Measurements from ENCODE around the gene DMKN.
"Not testable (repeated sequence)": the region's sequence is repeated elsewhere in the genome, so short reads cannot be mapped to it uniquely, and the experiment has no call there.

DMKN gene

DNA sequence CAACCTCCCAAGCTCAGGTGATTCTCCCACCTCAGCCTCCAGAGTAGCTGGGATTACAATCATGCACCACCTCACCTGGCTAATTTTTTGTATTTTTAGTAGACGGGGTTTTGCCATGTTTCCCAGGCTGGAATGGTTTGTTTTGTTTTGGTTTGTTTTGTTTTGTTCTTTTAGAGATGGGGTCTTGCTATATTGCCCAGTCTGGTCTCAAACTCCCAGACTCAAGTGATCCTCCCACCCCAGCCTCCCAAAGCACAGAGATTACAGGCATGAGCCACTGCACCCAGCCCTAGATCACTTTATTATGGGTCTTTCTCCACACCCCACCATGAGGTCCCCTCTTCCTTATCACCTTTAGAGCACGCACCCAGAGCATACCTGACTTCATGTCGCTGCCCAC lies 15.2 kb downstream of the DMKN start:
- ATAC-seq: no peak
- DNase-seq: no peak
- no peak overlapping the region for H3K4me3 Mint-ChIP-seq
- no peaks in the 10 kb centered on the region for H3K9me3 Mint-ChIP-seq
- H3K27me3 Mint-ChIP-seq: peaks cover 17% of the 10 kb centered on the region
- peak overlapping the region in 1 of 2 donors; percentile 27 for H3K27ac Mint-ChIP-seq
- peaks cover 11% of the 10 kb centered on the region for H3K4me1 Mint-ChIP-seq

DNA sequence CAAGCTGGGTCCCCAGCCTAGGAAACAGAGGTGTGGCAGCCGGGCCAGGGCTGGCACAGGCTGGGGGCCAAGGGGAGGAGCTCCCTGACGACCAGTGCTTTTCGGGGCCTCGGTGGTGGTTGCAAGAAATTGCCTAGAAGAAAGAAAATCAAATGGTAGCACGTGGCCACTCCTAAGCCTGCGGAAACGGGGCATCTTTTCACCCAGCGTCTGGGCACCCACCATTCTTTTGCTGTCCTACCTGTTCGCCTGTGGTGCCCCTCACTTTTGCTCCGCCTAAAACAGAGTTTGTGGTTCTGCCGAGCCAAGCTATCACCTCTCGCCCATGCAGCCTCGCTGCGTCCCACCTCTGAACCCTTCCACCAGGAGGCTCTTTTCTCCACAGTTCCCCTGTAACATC lies 16.0 kb downstream of the DMKN start:
- Mint-ChIP-seq H3K4me3 (no peak overlapping the region), H3K27me3 (peaks cover 11% of the 10 kb centered on the region), H3K27ac (no peak overlapping the region), H3K4me1 (peaks cover 11% of the 10 kb centered on the region), H3K9me3 (no peaks in the 10 kb centered on the region)
- DNase-seq (no peak), ATAC-seq (no peak)

DNA sequence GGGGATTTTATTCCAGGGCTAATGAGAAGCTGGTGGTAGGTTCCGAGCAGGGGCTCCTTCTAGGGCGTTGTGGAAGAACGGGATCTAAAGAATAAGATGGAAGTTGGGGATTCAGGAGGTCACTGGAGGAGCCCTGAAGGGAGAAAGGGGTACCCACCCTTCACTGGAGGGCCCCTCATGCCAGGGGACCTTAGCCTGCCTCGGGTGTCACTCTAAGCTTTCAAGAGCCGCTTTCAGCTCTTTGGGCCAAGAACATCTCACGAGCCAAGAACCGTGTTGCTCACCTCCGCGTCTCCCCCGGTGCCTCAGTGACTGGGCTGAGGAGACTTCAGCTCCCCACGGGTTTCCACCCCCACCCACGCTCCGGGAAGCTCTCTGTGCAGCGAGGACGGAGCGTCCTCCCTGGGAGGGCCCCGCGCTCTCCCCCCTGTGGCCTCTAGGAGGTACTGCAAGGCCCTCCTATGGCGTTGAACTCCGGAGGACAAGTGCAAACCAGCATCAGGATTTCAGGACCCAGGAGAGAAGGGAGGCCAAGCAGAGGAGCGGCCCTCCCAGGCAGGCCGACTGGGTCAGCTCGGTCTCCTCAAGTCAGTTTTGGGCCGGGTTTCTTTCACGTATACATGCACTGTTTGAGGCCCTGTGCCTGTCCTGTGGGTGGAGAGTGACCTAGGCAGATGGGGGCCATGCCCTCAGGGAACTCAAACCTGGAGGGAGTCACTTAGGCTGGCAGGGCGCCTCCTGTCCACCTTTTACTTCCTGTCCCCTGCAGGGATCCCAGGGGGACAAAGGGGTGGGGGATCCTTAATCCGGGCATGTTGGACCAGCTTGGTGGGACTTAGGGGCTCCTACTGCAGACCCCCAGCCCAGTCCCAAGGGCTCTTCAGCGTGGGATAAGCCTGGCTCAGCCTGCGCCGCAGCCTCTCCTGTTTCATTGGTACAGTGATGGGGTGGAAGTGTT lies 18.1 kb downstream of the DMKN start:
- peaks cover 11% of the 10 kb centered on the region for H3K4me1 Mint-ChIP-seq
- DNase-seq (peak; percentile 67 to 76), ATAC-seq (peak; percentile 92)
- H3K27me3 Mint-ChIP-seq: peaks cover 12% of the 10 kb centered on the region
- peak overlapping the region; percentile 34 to 55 for H3K4me3 Mint-ChIP-seq
- no peaks in the 10 kb centered on the region for H3K9me3 Mint-ChIP-seq
- H3K27ac Mint-ChIP-seq: peak overlapping the region in 1 of 2 donors; percentile 86

DNA sequence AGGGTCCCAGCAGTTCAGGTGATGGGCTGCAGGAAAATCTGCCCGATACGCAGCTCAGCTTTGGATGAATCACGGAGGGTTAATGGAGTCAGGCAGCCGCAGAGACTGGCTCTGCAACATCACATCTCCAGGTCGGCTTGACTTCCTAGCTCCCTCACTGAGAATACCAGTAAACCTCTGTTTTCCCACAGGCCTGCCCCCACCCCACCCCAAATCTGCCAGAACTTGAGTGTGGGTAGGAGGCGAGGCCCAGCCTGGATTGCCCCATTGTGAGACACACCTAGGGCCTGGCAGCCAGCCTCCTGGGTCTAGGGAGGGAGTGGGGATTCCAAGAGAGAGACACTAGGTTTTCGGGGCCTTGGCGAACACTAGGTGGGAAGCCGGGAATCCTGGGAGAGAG lies 19.5 kb downstream of the DMKN start:
- peaks cover 11% of the 10 kb centered on the region for H3K4me1 Mint-ChIP-seq
- no peak overlapping the region for H3K27ac Mint-ChIP-seq
- no peak for ATAC-seq
- H3K4me3 Mint-ChIP-seq: no peak overlapping the region
- H3K9me3 Mint-ChIP-seq: no peaks in the 10 kb centered on the region
- DNase-seq: no peak
- H3K27me3 Mint-ChIP-seq: peaks cover 26% of the 10 kb centered on the region

DNA sequence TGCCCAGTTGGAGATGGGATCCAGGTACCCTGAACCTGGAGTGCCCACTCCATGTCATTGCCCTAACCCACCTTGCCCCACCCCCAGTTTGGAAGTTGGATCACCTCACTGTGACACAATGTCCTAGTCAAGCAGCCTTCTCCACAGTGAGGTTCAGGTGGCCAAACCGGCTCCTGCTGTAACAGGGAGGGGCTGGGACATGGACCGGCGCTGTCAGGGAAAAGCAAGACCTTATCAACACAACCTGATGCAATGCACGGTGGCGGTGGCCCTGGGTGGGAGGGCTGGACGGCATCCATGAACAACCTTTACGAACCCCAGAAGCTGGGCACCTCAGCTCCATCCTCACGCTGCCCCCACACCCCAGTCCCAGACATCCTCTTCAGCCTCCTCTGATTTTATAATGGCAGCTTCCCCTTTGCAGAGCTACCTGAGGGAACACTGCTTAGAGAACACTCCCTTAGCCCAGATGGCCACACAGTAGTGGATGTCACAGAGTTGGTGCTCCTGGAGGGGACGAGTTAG lies 21.6 kb downstream of the DMKN start:
- ATAC-seq (no peak), DNase-seq (no peak)
- Mint-ChIP-seq H3K27me3 (peaks cover 36% of the 10 kb centered on the region), H3K4me3 (no peak overlapping the region), H3K4me1 (peaks cover 22% of the 10 kb centered on the region), H3K9me3 (no peaks in the 10 kb centered on the region), H3K27ac (no peak overlapping the region)

DNA sequence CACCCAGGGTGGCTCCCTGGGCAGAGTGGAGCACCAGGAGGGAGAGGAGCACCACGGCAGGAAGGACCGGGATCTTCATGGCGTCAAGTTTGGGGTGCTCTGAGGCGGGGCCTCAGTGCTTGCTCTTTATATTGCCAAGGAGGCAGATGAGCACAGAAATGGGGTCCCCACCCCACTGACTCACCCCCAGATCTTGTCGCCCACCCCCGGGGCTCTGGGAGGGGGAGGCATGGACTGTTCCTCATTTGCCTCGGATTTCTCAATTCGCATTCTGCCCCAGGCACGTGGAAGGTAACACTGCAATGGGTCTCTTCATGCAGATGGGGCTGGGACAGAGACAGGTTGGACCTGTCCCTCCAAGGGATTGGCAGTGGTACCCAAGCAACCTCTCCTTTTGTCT lies 23.1 kb downstream of the DMKN start, which contains the start of gene KRTDAP:
KRTDAP (minus strand) TSS at position 101 of the 400 bp plus-strand sequence; CDS start at position 79, 22 bp downstream.
- no peak within 1 kb of the TSS for H3K4me3 Mint-ChIP-seq
- no peak for DNase-seq

DNA sequence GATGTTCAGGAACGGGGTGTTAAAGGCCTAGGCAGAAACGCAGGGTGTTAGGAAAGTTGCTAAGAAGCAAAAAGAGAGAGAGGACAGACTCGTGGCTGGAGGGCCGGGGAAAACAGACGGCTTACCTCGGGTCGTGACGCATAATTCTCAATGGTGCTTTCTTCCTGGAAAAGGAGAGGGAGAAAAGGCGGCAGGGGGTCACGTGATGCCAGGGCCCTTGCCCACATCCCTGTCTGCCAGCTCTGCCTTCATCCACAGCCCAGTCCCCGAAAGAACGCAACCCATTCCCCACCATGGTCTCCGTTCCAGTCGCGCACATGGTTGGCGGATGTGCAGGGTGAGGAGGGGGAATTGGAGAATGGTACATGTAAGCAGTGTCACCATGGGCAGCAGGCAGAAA lies 24.8 kb downstream of the DMKN start:
- DNase-seq (no peak), ATAC-seq (no peak)
- Mint-ChIP-seq H3K9me3 (no peaks in the 10 kb centered on the region), H3K27ac (no peak overlapping the region), H3K27me3 (peaks cover 40% of the 10 kb centered on the region), H3K4me3 (no peak overlapping the region), H3K4me1 (peaks cover 20% of the 10 kb centered on the region)

More for the DNA sequence above, 23.1 kb downstream of the DMKN start, which contains the start of gene KRTDAP:
- Mint-ChIP-seq H3K9me3 (no peaks in the 10 kb centered on the region), H3K27ac (peak within 1 kb of the TSS in 1 of 2 donors; percentile 83), H3K4me1 (peaks cover 18% of the 10 kb centered on the region), H3K27me3 (peaks cover 47% of the 10 kb centered on the region)
- ATAC-seq: no peak

DNA sequence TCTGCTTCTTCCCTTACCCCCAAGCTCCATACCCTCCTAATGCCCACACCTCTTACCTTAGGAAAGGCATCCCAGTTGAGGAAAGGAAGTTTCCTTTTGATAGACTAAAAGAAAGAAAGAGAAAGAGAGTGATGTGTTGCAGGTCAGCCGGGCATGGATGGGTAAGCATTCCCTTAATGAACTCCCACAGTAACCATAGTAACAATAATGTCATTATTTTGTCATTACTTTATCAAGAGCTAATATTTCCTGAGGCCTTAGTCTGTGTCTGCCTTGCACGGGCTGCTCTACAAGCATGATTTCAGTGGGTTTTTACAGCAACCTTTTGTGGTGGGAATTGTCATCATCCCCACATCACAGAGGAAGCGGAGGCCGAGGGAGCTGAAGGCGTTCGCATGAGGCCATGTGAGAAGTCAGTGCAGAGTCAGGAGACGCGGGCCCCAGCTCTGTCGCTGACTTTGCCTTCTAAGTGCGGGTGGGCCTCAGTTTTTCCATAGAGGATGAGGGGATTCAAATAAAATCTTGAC lies 25.7 kb downstream of the DMKN start:
- no peaks in the 10 kb centered on the region for H3K9me3 Mint-ChIP-seq
- H3K27me3 Mint-ChIP-seq: peaks cover 36% of the 10 kb centered on the region

DNA sequence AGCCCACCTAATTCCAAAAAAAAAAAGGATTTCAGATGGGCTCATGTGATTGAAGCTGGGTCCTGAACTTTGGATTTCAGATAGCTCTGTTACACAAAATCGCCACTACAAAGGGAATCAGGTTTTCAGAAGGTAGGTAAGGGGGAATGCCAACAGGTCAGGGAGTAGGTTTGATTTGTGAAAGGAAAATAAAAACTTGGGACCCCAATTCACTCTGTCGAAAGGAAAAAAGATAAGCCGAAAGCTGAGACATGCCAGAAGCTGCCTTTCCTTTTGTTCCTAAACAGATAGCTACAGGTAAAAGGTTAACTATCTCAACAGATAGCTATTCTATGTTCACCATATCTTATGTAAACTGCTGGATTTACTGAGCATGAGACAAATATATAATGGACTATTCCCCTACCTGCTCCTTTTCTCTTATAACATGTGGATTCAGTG lies 27.2 kb downstream of the DMKN start:
- Mint-ChIP-seq H3K27me3 (peaks cover 36% of the 10 kb centered on the region), H3K4me1 (peaks cover 20% of the 10 kb centered on the region), H3K4me3 (no peak overlapping the region), H3K9me3 (no peaks in the 10 kb centered on the region), H3K27ac (no peak overlapping the region)
- ATAC-seq: no peak
- no peak for DNase-seq

More for the DNA sequence above, 25.7 kb downstream of the DMKN start:
- Mint-ChIP-seq H3K27ac (no peak overlapping the region), H3K4me3 (no peak overlapping the region), H3K4me1 (peaks cover 20% of the 10 kb centered on the region)
- ATAC-seq (peak; percentile 54), DNase-seq (peak in 1 of 2 donors; percentile 20)

DNA sequence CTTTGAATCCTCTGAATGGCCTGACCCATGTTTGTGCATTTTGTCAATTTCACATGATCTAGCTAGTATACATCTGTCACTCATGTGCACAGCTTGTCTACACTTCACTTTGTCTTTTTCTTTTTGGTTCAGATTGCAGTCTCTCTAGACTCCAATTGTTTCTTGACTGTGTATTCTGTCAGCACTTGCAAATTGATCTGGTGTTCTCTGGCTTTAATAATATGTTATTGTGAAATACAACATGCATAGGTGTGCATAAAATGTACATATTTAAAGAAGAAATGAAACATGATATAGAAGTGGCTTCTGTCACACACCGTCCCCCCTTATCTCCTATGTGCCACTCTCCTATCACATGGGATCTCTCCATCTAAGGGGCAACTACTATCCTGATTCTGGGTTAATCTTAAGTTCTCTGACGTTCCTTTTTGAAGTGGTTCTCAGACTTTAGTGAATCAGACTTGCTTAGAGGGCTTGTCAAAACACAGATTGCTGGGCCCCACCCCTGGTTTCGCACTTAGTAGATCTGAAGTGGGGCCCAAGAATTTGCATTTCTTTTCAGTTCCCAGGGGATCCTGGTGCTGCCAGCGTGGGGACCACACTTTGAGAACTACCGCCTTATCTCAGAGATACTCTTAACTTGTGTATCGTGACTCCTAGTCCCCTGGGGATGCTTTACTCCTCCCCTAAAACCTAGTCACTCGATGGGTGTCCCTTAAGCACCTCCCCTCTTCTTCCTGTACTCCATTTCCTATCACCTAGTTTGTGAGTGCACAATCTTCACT lies 29.0 kb downstream of the DMKN start:
- H3K4me3 Mint-ChIP-seq: no peak overlapping the region
- no peak for ATAC-seq

DNA sequence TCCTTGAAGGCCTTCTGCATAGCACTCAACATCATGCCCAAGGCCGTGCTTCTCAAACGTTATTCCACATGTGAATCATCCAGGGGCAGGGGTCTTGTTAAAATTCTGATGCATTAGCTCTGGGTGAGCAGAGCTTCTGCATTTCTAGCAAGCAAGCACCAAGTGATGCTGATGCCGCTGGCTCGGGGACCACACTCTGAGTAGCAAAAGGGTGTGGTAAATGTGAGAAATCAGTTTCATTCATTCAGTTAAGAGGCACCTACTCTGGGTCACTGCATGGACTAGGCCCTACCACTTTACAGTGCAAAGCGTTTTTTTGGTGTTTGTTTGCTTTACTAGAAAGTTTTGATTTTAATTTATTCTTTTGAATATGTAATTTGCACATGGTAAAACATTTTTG lies 30.4 kb downstream of the DMKN start:
- Mint-ChIP-seq H3K4me3 (no peak overlapping the region), H3K27me3 (peaks cover 20% of the 10 kb centered on the region), H3K9me3 (no peaks in the 10 kb centered on the region), H3K27ac (no peak overlapping the region), H3K4me1 (peaks cover 15% of the 10 kb centered on the region)
- no peak for ATAC-seq
- DNase-seq: no peak

More for the DNA sequence above, 29.0 kb downstream of the DMKN start:
- Mint-ChIP-seq H3K27me3 (peaks cover 25% of the 10 kb centered on the region), H3K9me3 (no peaks in the 10 kb centered on the region), H3K4me1 (peaks cover 20% of the 10 kb centered on the region), H3K27ac (no peak overlapping the region)
- no peak for DNase-seq

DNA sequence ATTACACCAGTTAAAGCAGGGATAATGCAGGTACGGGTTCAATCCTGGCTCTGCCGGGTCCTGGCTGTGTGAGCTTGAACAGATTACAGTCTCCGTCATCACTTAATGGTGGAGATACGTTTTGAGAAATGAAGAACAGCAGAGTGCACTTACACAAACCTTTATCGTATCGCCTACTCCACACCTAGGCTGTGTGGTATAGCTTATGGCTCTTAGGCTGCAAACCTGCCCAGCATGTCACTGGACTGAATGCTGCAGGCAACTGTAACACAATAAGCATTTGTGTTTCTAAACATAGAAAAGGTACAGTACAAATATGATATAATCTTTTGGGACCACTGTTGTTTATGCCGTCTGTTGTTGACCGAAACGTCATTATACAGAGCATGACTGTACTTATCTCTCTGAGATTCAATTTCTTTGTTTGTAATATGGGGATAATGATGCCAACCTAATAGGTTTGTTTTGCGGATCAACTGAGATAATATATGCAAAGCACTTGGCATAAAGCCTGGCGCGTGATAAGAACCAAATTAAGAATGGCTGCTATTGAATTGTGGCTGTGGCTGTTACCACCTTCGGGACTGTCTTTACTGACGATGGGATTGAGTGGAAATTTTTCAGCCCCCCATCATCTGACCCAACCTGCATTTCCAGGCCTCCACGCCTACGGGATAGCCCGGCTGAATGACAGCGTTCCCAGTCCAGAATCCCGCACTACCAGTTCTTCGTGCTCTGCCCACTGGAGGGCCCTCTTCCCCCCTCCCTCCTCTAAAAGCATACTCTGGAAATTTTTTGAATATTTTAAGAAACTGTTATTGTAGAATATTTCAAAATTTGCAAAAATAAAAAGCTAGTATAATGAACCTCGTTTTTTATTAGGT lies 34.4 kb downstream of the DMKN start:
- no peak overlapping the region for H3K4me3 Mint-ChIP-seq
- no peak overlapping the region for H3K27ac Mint-ChIP-seq
- no peaks in the 10 kb centered on the region for H3K9me3 Mint-ChIP-seq
- ATAC-seq: no peak
- DNase-seq: no peak
- H3K27me3 Mint-ChIP-seq: no peaks in the 10 kb centered on the region
- H3K4me1 Mint-ChIP-seq: no peaks in the 10 kb centered on the region

DNA sequence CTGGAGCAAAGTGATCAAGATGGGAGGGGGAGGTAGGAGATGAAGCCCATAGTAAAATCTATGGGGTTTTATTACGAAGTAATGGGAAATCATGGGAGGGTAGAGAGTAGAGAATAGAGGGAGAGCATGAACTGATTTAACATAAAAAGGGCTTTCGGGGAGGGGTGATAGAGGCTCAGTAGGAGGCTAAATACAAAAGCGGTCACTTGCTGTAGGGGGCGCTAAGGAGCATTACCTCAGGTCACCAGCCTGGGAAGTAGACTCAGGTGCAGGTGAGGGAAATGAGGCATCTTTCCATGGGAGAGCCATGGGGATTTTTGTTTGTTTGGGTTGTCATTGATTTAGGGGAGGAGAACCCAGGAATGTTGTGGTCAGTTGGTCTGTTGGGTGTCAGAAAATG lies 37.3 kb downstream of the DMKN start:
- no peaks in the 10 kb centered on the region for H3K27me3 Mint-ChIP-seq
- DNase-seq: no peak
- H3K4me1 Mint-ChIP-seq: no peaks in the 10 kb centered on the region
- no peaks in the 10 kb centered on the region for H3K9me3 Mint-ChIP-seq
- no peak overlapping the region for H3K27ac Mint-ChIP-seq
- H3K4me3 Mint-ChIP-seq: no peak overlapping the region
- no peak for ATAC-seq

DNA sequence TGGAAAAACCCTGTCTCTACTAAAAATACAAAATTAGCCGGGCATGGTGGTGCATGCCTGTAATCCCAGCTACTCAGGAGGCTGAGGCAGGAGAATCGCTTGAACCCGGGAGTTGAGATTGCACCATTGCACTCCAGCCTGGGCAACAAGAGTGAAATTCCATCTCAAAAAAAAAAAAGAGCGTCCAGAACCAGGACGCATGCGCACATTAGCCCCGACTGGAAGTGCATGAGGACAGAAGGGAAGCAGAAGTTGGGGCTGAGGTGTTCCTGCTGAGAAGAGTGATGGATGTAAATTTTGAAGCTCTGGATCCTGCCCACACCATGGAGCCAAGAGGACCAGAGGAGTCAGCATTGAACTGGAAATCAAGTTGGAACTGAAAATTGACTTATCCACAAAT lies 38.9 kb downstream of the DMKN start:
- not testable (repeated sequence) for DNase-seq, H3K4me1 Mint-ChIP-seq, H3K27me3 Mint-ChIP-seq, H3K4me3 Mint-ChIP-seq, ATAC-seq, H3K27ac Mint-ChIP-seq, H3K9me3 Mint-ChIP-seq

Measured in stimulated activated naive CD8-positive, alpha-beta T cell treated with anti-CD3 and anti-CD28 coated beads, Interleukin-15, amount 100 ng/mL, for 72 hours (primary cell).